HFF-Myc (cell line): Measurements from ENCODE around the gene PROSER1.

ENCODE experiments used
- DNase-seq: peaks from one replicate; pipeline ENCODE4 v3.0.0-alpha.2; 2011; ENCODE audit warnings: low read depth; ENCODE audit errors: extremely low read depth
- H3K4me3 ChIP-seq: replicated peaks from 2 replicates; pipeline ENCODE4 v1.5.1; 2011; ENCODE audit warnings: low read depth, mild to moderate bottlenecking, control low read depth, low read length
- TF ChIP-seq, protein P1 (sequence below): IDR thresholded peaks from 2 replicates; pipeline ENCODE4 v1.5.1; 2012; ENCODE audit warnings: mild to moderate bottlenecking, low read depth, low read length, control low read depth; ENCODE audit errors: missing control alignments

Gene PROSER1

DNA sequence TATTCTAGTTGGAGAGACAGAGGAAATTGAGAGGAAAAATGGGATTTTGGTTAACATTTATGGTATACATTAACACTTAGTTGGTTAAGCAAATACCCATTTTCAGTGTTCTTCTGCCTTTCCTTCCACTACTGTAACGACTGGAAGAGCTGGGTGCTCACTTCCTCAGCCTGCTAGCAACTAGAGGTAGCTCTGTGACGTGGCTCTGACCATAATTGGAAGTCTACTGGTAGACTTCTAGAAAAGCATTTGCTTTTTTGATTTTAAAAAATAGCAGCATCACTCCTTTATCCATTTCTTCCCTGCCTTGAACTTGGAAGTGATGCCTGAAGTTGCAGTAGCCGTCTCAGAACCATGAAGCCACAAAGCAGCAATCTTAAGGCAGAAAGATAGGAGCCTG is 16.2 kb upstream of the PROSER1 start:
- DNase-seq, result no peak
- no peak overlapping the region for H3K4me3 ChIP-seq
- TF ChIP-seq, protein P1, sequence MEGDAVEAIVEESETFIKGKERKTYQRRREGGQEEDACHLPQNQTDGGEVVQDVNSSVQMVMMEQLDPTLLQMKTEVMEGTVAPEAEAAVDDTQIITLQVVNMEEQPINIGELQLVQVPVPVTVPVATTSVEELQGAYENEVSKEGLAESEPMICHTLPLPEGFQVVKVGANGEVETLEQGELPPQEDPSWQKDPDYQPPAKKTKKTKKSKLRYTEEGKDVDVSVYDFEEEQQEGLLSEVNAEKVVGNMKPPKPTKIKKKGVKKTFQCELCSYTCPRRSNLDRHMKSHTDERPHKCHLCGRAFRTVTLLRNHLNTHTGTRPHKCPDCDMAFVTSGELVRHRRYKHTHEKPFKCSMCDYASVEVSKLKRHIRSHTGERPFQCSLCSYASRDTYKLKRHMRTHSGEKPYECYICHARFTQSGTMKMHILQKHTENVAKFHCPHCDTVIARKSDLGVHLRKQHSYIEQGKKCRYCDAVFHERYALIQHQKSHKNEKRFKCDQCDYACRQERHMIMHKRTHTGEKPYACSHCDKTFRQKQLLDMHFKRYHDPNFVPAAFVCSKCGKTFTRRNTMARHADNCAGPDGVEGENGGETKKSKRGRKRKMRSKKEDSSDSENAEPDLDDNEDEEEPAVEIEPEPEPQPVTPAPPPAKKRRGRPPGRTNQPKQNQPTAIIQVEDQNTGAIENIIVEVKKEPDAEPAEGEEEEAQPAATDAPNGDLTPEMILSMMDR, result no peak

DNA sequence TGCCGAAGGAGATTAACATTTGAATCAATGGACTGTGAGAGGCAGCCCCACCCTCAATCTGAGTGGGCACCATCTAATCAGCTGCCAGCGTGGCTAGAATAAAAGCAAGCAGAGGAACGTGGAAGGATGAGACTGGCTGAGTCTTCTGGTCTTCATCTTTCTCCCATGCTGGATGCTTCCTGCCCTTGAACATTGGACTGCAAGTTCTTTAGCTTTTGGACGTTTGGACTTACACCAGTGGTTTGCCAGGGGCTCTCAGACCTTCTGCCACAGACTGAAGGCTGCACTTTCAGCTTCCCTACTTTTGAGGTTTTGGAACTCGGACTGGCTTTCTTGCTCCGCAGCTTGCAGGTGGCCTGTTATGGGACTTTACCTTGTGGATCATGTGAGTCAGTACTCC is 15.1 kb upstream of the PROSER1 start:
- no peak for DNase-seq
- no peak overlapping the region for H3K4me3 ChIP-seq
- TF ChIP-seq, protein P1, result no peak

DNA sequence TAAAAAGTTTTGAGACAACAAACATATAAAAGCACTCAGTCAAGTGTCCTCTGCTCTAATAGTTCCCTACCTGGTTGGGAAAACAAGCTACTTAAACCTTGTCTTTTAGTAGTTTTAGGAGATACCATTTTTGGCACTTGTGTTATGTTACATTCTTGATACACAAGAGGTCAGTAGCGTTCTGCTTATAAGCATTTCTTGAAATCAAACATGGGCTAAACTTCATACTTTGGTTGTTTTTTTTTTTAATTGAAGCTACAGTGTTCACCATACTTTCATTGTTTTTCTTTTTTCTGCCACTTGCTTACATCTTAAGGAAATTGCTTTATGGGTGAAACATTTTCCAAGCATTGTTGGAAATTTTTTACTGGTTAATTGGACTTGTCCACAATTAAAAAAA is 13.3 kb upstream of the PROSER1 start:
- DNase-seq, result no peak
- H3K4me3 ChIP-seq, result no peak overlapping the region
- TF ChIP-seq, protein P1, result peak; percentile 17

DNA sequence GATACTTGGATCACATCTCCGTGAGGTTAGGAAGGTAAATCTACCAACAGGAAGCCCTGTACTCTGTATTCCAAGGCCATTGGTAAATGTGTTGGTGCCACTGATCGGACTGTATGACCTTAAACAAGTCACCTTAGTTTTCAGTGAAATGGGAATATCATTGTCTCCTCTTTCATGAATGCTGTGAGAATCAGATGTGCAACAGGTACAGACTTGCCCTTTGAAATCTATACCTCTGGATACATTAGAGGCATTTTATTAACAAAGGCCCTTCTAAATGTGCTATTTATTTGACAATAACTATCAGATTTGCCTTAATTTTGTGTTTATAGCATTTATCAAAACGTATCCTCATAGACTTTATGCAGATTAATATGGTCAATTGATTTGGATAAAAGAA is 11.4 kb upstream of the PROSER1 start:
- DNase-seq, result no peak
- H3K4me3 ChIP-seq, result no peak overlapping the region
- TF ChIP-seq, protein P1, result no peak

DNA sequence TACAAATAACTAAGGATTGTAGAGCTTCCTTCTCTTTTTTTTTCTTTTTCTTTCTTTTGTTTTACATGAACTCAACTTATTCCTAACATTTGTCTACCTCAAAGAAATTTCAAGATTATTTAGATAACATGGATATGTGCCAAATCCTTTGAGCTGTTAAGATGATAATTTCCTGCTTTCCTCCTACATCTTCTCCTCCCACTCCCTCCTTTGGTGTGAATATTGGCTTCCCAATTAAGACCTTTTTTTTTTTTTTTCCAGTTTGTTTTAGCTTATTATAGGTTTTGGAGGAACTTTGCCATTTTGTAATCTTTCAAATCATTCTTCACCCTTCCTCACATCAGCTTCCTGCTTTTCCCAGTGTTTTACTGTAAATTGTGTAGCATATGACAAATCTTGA is 10.9 kb upstream of the PROSER1 start:
- no peak overlapping the region for H3K4me3 ChIP-seq
- TF ChIP-seq, protein P1, result no peak
- no peak for DNase-seq

DNA sequence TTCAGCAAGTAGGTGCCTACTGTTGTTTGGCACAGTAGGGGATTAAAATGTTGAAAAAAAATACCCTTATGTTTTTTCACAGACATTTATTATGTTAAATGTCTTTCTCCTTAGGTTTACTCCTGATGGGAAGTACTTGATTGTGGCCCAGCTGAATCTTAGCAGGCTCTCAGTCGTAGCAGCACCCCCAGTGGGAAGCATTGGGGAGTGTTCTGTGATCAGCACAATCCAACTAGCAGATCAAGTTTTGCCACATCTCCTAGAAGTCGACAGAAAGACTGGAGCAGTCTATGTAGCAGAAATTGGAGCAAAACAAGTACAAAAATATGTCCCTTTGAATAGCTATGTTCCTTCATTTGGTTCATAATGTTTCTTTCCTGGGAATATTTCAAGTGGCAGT is 9.7 kb upstream of the PROSER1 start:
- H3K4me3 ChIP-seq, result no peak overlapping the region
- TF ChIP-seq, protein P1, result no peak
- DNase-seq, result no peak

DNA sequence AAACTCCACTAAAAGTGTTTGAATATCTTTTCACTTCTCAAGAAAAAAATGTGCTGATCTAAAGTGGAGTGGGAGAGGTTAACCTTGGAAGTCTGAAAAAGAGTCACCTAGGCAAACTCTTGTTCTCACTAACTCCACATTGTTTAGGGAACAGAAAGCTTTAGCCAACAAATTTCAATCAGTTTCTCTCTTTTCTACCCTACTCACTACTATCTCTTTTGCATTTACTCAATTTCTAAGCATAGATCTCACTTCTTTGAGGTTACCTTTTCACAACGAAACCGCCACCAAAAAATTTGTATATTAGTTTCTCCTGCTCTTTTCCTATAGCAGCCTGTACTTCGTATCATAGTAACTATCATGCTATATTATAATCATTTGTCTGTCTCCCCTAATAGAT is 6.6 kb upstream of the PROSER1 start:
- TF ChIP-seq, protein P1, result no peak
- H3K4me3 ChIP-seq, result no peak overlapping the region
- DNase-seq, result no peak
